Panc1 (cell line): ENCODE results near the gene ACBD3. TPM values are rescaled to one million over a fixed set of nuclear protein-coding genes. Genes with fewer than 3 reads are reported as not detected.

Experiments
- ATAC-seq: fragments of 200-7000 bp; cut with Tn5 transposase; 2 replicates; pipeline ENCODE4 v1.9.1; 2020; ENCODE audit warnings: mild to moderate bottlenecking, moderate library complexity
- BruUV-seq: library from RNA; stranded (reverse); fragments of 400-500 nt; replicated peaks from 2 replicates; lab custom pipeline; 2021; lab: Mats Ljungman, UMichigan
- CTCF ChIA-PET: fragments of 300-600 bp; sonication (Branson Sonifier 250); formaldehyde crosslinking; loops from one replicate; lab custom pipeline; 2022; ENCODE audit warnings: antibody characterized with exemption; lab: Charles Lee
- POLR2A ChIA-PET: fragments of 300-600 bp; sonication (Branson Sonifier 250); formaldehyde crosslinking; loops from one replicate; lab custom pipeline; 2022; ENCODE audit warnings: antibody characterized with exemption; lab: Charles Lee
- DNase-seq: peaks from one replicate; pipeline ENCODE4 v3.0.0-alpha.2; 2010; ENCODE audit warnings: low read depth, low spot score
- H3K27ac ChIP-seq: 2 replicates; pipeline ENCODE4 v1.5.1; 2011; ENCODE audit warnings: mild to moderate bottlenecking, low read length, inconsistent platforms
- H3K27me3 ChIP-seq: fragments of 200-500 bp; sonication (Bioruptor generic); 2 replicates; pipeline ENCODE4 v1.6.0; 2014; ENCODE audit warnings: low read length, inconsistent platforms; ENCODE audit not compliant: control insufficient read depth, insufficient read depth
- H3K36me3 ChIP-seq: fragments of 200-500 bp; sonication (Bioruptor generic); 2 replicates; pipeline ENCODE4 v1.5.1; 2014; ENCODE audit warnings: inconsistent platforms, mild to moderate bottlenecking, low read length, moderate library complexity; ENCODE audit not compliant: control insufficient read depth, insufficient read depth
- H3K4me1 ChIP-seq: 2 replicates; pipeline ENCODE4 v1.5.1; 2011; ENCODE audit warnings: inconsistent platforms, mild to moderate bottlenecking, low read length, moderate library complexity; ENCODE audit not compliant: control insufficient read depth, insufficient read depth
- H3K4me3 ChIP-seq, 2 experiments: 2 replicates each; pipeline ENCODE4 v1.5.1; 2011 to 2012; ENCODE audit warnings: low read depth in 2 of 2, low read length in 2 of 2, mild to moderate bottlenecking in 2 of 2, inconsistent platforms in 1 of 2, moderate library complexity in 1 of 2
- H3K9me3 ChIP-seq: fragments of 200-500 bp; sonication (Bioruptor generic); 2 replicates; pipeline ENCODE4 v1.5.1; 2014; ENCODE audit warnings: low read depth, mild to moderate bottlenecking, inconsistent platforms, low read length, moderate library complexity; ENCODE audit not compliant: control insufficient read depth, insufficient read depth
- POLR2AphosphoS5 ChIP-seq: IDR thresholded peaks from 2 replicates; pipeline ENCODE4 v1.6.1; 2012; ENCODE audit warnings: mild to moderate bottlenecking, low read depth, low read length, moderate library complexity
- SIN3A ChIP-seq: IDR thresholded peaks from 2 replicates; pipeline ENCODE4 v1.6.1; 2012; ENCODE audit warnings: low read depth, mild to moderate bottlenecking, low read length, moderate library complexity, borderline replicate concordance; ENCODE audit not compliant: insufficient read depth
- TCF7L2 ChIP-seq: IDR thresholded peaks from 2 replicates; pipeline ENCODE4 v1.6.1; 2011; ENCODE audit warnings: mild to moderate bottlenecking, low read depth, low read length, inconsistent platforms
- in situ Hi-C: cut with HindIII; loops from 2 replicates; pipeline ENCODE4 v1.10.0; 2016; ENCODE audit warnings: low sequenced_read_pairs, low pct_unique_long_range_greater_than_20kb
- intact Hi-C: fragments of 100-400 bp; cut with micrococcal nuclease; formaldehyde crosslinking; loops from one replicate; pipeline ENCODE4 v1.10.0; 2022; ENCODE audit not compliant: unreplicated experiment
- total RNA-seq: library from RNA; stranded (reverse); gene quantifications from one replicate; pipeline ENCODE4 v1.2.1, GENCODE V29; 2021; ENCODE audit not compliant: unreplicated experiment
- TF ChIP-seq, protein P1 (sequence below): fragments of 450-650 bp; IDR thresholded peaks from 2 replicates; pipeline ENCODE4 v1.5.1; 2017; ENCODE audit warnings: mild to moderate bottlenecking
- TF ChIP-seq, protein P2 (sequence below), 2 experiments: IDR thresholded peaks; 2 replicates each; pipeline ENCODE4 v1.6.1; 2011 to 2012; ENCODE audit warnings: low read depth in 2 of 2, control low read depth in 1 of 2, low read length in 1 of 2, mild to moderate bottlenecking in 1 of 2, moderate library complexity in 1 of 2; ENCODE audit not compliant: insufficient read depth in 1 of 2

Gene ACBD3
- total RNA-seq, 1 experiment from 2014 or later, result 31.2 TPM

DNA sequence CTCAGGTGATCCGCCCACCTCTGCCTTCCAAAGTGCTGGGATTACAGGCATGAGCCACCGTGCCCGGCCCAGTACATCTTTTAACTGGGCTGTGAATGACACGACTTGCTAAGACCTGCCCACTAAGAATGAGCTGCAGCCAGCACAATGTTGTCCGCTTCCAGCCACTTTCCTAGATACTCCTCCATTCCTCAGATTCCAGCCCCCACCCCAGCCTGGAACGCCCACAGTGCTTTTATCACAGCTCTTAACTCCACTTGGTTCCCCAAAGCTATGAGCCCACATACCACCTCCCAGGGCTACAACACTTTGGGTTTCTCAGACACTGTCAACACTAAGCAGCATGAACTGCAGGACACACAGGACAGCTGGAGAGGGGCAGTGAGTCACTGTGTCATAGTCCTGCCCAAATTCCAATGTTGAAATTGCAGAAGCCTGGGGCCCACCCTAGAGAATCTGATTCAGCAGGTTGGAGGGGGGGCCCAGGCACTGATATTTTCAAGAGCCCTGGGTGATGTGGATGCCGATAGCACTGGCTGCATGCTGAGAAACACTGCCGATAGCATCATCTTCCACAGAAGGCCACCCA, 58.0 kb downstream of the ACBD3 start:
- ATAC-seq, result no peak
- no peak overlapping the region for H3K27ac ChIP-seq
- peaks cover 13% of the 10 kb centered on the region for H3K4me1 ChIP-seq
- BruUV-seq, result no TSS peak
- DNase-seq, result no peak
- ChIA-PET CTCF (no interaction called here), POLR2A (no interaction called here)
- no peak overlapping the region for H3K4me3 ChIP-seq
- H3K27me3 ChIP-seq, result no peaks in the 10 kb centered on the region
- intact Hi-C loops, result loop anchor here (10.0 kb wide), 1 partner anchor 206 kb away; no protein-coding TSS in a partner anchor
- TF ChIP-seq SIN3A, result no peak
- TF ChIP-seq, protein P1, sequence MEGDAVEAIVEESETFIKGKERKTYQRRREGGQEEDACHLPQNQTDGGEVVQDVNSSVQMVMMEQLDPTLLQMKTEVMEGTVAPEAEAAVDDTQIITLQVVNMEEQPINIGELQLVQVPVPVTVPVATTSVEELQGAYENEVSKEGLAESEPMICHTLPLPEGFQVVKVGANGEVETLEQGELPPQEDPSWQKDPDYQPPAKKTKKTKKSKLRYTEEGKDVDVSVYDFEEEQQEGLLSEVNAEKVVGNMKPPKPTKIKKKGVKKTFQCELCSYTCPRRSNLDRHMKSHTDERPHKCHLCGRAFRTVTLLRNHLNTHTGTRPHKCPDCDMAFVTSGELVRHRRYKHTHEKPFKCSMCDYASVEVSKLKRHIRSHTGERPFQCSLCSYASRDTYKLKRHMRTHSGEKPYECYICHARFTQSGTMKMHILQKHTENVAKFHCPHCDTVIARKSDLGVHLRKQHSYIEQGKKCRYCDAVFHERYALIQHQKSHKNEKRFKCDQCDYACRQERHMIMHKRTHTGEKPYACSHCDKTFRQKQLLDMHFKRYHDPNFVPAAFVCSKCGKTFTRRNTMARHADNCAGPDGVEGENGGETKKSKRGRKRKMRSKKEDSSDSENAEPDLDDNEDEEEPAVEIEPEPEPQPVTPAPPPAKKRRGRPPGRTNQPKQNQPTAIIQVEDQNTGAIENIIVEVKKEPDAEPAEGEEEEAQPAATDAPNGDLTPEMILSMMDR, result no peak
- no peak for TF ChIP-seq POLR2AphosphoS5
- TF ChIP-seq, protein P2, sequence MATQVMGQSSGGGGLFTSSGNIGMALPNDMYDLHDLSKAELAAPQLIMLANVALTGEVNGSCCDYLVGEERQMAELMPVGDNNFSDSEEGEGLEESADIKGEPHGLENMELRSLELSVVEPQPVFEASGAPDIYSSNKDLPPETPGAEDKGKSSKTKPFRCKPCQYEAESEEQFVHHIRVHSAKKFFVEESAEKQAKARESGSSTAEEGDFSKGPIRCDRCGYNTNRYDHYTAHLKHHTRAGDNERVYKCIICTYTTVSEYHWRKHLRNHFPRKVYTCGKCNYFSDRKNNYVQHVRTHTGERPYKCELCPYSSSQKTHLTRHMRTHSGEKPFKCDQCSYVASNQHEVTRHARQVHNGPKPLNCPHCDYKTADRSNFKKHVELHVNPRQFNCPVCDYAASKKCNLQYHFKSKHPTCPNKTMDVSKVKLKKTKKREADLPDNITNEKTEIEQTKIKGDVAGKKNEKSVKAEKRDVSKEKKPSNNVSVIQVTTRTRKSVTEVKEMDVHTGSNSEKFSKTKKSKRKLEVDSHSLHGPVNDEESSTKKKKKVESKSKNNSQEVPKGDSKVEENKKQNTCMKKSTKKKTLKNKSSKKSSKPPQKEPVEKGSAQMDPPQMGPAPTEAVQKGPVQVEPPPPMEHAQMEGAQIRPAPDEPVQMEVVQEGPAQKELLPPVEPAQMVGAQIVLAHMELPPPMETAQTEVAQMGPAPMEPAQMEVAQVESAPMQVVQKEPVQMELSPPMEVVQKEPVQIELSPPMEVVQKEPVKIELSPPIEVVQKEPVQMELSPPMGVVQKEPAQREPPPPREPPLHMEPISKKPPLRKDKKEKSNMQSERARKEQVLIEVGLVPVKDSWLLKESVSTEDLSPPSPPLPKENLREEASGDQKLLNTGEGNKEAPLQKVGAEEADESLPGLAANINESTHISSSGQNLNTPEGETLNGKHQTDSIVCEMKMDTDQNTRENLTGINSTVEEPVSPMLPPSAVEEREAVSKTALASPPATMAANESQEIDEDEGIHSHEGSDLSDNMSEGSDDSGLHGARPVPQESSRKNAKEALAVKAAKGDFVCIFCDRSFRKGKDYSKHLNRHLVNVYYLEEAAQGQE (IDR thresholded peaks at IDR 0.05; ENCODE audit: insufficient read depth in 1 of 2, low read depth in 2 of 2, low read length in 1 of 2), result no peak
- TF ChIP-seq TCF7L2, result no peak
- in situ Hi-C loops, result no loop called here
- H3K36me3 ChIP-seq, result no peaks in the 10 kb centered on the region
- no peaks in the 10 kb centered on the region for H3K9me3 ChIP-seq

DNA sequence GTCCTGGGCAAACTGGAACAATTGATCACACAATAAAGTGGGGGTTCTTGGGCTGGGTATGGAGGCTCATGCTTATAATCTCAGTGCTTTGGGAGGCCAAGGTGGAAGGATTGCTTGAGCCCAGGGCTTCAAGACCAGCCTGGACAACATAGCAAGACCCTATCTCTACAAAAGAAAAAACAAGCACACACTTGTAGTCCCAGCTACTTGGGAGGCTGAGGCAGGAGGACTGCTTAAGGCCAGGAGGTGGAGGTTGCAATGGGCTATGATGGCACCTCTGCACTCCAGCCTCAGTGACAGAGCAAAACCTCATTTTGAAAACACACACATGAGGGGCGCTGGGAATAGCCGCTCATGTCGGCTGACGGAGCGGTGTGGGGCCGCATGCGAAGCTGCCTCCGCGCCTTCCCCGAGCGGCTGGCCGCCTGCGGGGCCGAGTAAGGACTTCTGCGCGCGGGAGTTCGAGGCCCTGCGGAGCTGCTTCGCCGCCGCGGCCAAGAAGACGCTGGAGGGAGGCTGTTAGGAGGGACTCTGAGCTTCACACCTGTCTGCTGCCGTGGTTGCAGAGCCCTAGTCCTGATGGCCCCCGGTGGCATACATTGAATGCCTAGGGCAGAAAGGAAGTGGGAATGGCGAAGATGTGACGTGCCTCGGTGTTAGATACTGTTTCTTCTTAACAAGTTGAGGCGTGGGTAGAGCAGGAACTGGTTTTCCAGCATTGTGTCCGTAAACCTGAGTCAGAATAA, 59.5 kb downstream of the ACBD3 start:
- ChIA-PET POLR2A (no interaction called here), CTCF (no interaction called here)
- Histone ChIP-seq H3K9me3 (no peaks in the 10 kb centered on the region), H3K4me1 (peaks cover 22% of the 10 kb centered on the region), H3K4me3 (no peak overlapping the region), H3K36me3 (no peaks in the 10 kb centered on the region), H3K27ac (no peak overlapping the region), H3K27me3 (no peaks in the 10 kb centered on the region)
- in situ Hi-C loops (no loop called here), intact Hi-C loops (loop anchor here (10.0 kb wide), 1 partner anchor 208 kb away; no protein-coding TSS in a partner anchor)
- DNase-seq, result no peak
- ATAC-seq, result no peak
- no TSS peak for BruUV-seq
- TF ChIP-seq SIN3A (no peak), TCF7L2 (no peak), POLR2AphosphoS5 (no peak)
- TF ChIP-seq, protein P1, result no peak
- TF ChIP-seq, protein P2 (IDR thresholded peaks at IDR 0.05; ENCODE audit: insufficient read depth in 1 of 2, low read depth in 2 of 2, low read length in 1 of 2), result no peak
